HL-60 (cell line): Measurements from ENCODE around the gene PGLYRP2.

Experiments
- DNase-seq, 2 experiments: peaks; one replicate each; pipeline ENCODE4 v3.0.0-alpha.2; 2010 to 2020; ENCODE audit warnings: low read depth in 1 of 2, low spot score in 1 of 2
- H3K27ac ChIP-seq: fragments of 250-450 bp; sonication (Bioruptor Pico); replicated peaks from 2 replicates; pipeline ENCODE4 v1.5.1; 2020; ENCODE audit warnings: mild to moderate bottlenecking, moderate library complexity
- H3K27me3 ChIP-seq: fragments of 250-450 bp; sonication (Bioruptor Pico); 2 replicates; pipeline ENCODE4 v1.5.1; 2021; ENCODE audit warnings: mild to moderate bottlenecking, moderate library complexity; ENCODE audit not compliant: insufficient read depth, poor library complexity, severe bottlenecking
- H3K4me3 ChIP-seq: replicated peaks from 2 replicates; pipeline ENCODE4 v1.5.1; 2011; ENCODE audit warnings: mild to moderate bottlenecking, control low read depth, low read length; ENCODE audit not compliant: insufficient read depth
- CTCF ChIP-seq: IDR thresholded peaks from one replicate; pipeline ENCODE4 v1.5.1; 2011; ENCODE audit warnings: low read length, control low read depth, inconsistent platforms; ENCODE audit not compliant: insufficient read depth
- GABPA ChIP-seq: IDR thresholded peaks from 2 replicates; pipeline ENCODE4 v1.6.1; 2012; ENCODE audit warnings: low read depth
- POLR2AphosphoS5 ChIP-seq: IDR thresholded peaks from 2 replicates; pipeline ENCODE4 v1.6.1; 2012; ENCODE audit warnings: low read depth
- REST ChIP-seq: IDR thresholded peaks from 2 replicates; pipeline ENCODE4 v1.6.1; 2012; ENCODE audit warnings: low read depth; ENCODE audit not compliant: insufficient replicate concordance
- SPI1 ChIP-seq: IDR thresholded peaks from 2 replicates; pipeline ENCODE4 v1.6.1; 2012; ENCODE audit warnings: low read depth, mild to moderate bottlenecking, borderline replicate concordance

The PGLYRP2 gene

DNA sequence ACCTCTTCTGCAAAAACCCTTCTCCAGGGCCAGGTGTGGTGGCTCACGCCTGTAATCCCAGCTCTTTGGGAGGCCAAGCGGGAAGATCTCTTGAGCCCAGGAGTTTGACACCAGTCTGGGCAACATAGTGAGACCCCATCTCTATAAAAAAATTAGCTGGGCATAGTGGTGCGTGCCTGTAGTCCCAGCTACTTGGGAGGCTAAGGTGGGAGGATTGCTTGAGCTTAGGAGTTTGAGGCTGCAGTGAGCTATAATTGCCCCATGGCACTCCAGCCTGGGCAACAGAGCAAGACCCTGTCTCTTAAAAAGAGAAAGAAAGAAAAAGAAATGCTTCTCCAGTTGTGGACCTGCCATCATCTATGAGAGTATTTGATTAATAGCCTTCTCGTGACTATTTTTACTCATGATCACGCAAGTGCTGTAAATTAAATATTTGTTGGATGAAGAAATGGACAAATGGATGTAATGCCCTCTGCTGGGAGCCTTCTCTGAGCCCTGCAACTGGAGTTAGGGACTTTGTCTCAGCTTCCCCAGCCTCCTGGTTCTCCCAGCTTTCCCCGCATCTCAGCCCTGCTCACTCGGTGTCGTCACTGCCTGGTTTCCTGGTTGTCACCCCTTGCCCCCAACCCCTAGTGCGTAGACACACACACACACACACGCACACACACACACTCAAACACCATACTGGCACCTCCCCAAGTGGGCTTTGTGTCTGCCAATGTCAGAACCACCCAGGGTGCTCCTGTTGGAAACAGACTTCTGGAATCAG is 41.8 kb downstream of the PGLYRP2 start:
- no peak for DNase-seq
- TF ChIP-seq CTCF (no peak), POLR2AphosphoS5 (no peak), GABPA (no peak)

GRCh38 chr19:15436826-15437110 is 42.5 kb downstream of the PGLYRP2 start:
- Histone ChIP-seq H3K4me3 (no peak overlapping the region), H3K27ac (no peak overlapping the region), H3K27me3 (no peaks in the 10 kb centered on the region)
- no peak for DNase-seq
- TF ChIP-seq POLR2AphosphoS5 (no peak), REST (no peak), GABPA (no peak), SPI1 (no peak), CTCF (no peak)

More for the DNA sequence above, 41.8 kb downstream of the PGLYRP2 start:
- H3K27ac ChIP-seq: no peak overlapping the region
- H3K27me3 ChIP-seq: no peaks in the 10 kb centered on the region
- no peak overlapping the region for H3K4me3 ChIP-seq

- Histone ChIP-seq H3K27me3 (no peaks in the 10 kb centered on the region), H3K4me3 (no peak overlapping the region), H3K27ac (no peak overlapping the region)
- TF ChIP-seq CTCF (no peak), REST (no peak), GABPA (no peak), SPI1 (no peak), POLR2AphosphoS5 (no peak)
- DNase-seq: no peak
Observed at GRCh38 chr19:15436012-15436825, 43.1 kb downstream of the PGLYRP2 start.
